Astrocyte of the cerebellum (primary cell): ENCODE results near the gene PRMT9.

ENCODE experiments used
- DNase-seq: peaks from one replicate; pipeline ENCODE4 v3.0.0-alpha.2; 2011; ENCODE audit warnings: low read depth
- H3K4me3 ChIP-seq: 2 replicates; pipeline ENCODE4 v1.5.1; 2011; ENCODE audit warnings: mild to moderate bottlenecking, low read depth, low read length, moderate library complexity
- in situ Hi-C: cut with HindIII; loops from 2 replicates; pipeline ENCODE4 v1.10.0; 2017; ENCODE audit warnings: low sequenced_read_pairs
- TF ChIP-seq, protein P1 (sequence below): IDR thresholded peaks from 2 replicates; pipeline ENCODE4 v1.5.1; 2012; ENCODE audit warnings: low read length, low read depth, moderate library complexity, mild to moderate bottlenecking; ENCODE audit errors: missing control alignments

The PRMT9 gene

DNA sequence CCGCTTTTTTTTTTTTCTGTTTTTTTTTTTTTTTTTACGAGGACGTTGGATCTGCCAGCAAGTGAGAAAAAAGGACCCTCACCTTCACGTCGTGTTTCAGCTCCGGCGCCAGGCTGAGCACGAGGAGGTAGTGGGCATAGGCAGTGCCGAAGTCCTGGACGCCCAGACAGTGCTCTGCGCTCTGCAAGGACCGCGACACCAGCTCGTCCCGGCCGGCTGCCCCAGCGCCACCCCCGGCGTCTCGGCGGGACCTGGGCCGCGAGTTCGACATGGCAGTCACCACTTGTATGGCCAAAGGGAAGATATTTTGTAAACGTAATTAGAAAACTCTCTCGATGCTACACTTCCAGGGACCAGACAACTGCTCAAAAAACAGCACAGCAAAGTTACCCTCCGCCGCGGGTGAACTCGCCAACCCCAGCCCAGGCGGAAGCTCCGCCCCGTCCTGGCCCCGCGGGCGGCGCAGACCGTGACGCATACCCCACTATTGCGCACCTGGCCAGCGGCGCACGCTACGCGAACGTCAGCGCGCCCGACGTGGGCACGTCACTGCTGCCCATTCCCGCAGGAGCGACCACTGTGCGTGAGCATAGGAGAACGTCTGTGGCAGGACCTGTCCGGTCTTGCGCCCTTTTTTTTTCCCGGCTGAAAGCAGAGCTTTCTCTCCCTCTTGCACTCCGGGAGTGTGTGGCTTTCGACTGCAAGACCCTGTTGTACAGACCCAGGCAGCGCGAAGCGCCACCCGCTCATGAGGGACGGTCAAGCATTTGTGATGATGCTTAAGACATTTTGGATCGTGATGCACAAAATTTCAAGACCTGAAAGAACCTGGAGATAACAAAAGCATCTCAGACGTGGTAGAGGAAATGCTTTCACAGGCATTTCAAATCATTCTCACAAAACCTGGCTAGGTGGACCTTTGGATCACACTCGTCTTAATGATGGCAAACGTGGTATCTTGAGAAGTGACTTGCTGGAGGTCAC lies at the start of gene PRMT9:
Gene PRMT9, minus strand, starts transcription at position 447 of the 984 bp plus-strand sequence. Its CDS starts 176 bp downstream, at position 271.
- in situ Hi-C loops: no loop called here
- TF ChIP-seq, protein P1, sequence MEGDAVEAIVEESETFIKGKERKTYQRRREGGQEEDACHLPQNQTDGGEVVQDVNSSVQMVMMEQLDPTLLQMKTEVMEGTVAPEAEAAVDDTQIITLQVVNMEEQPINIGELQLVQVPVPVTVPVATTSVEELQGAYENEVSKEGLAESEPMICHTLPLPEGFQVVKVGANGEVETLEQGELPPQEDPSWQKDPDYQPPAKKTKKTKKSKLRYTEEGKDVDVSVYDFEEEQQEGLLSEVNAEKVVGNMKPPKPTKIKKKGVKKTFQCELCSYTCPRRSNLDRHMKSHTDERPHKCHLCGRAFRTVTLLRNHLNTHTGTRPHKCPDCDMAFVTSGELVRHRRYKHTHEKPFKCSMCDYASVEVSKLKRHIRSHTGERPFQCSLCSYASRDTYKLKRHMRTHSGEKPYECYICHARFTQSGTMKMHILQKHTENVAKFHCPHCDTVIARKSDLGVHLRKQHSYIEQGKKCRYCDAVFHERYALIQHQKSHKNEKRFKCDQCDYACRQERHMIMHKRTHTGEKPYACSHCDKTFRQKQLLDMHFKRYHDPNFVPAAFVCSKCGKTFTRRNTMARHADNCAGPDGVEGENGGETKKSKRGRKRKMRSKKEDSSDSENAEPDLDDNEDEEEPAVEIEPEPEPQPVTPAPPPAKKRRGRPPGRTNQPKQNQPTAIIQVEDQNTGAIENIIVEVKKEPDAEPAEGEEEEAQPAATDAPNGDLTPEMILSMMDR: no peak
- DNase-seq: peak; percentile 67
- H3K4me3 ChIP-seq: peak within 1 kb of the TSS; percentile 95

DNA sequence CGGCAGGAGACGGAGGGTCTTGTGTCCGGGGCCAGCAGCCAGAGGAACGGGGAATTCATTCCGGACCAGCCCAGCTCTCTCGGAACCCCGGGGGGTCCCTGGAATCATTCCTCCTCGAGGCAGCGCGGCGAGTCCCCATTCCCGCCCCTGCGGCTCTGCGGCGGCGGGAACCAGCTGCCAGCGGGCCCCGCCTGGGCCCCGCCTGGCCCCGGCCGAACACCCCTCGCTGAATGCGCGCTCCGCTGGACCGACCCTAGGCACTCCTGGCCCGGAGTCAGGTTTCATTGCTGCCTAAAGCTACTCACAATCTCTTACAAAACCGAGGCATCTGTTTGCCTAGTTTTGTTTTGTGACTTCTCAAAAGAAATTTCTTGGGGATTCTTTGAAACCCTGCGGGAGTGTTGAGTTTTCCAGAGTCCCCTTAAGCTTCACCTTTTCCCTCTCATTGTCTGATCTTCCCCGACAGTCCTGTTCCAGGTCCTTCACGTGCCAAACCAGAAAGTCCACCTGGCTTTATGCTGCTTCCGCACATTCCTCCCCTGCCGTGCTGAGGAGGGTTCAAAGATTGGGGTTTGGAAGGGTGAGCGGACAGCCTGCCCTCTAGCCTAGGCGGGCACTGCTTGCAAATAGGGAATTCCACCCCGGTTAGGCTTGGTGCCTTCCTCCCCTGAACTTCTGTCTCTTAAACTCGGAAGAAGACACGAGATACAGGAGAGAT lies 48.7 kb upstream of the PRMT9 start:
- H3K4me3 ChIP-seq: peak overlapping the region; percentile 81
- TF ChIP-seq, protein P1: no peak
- in situ Hi-C loops: no loop called here
- DNase-seq: no peak

DNA sequence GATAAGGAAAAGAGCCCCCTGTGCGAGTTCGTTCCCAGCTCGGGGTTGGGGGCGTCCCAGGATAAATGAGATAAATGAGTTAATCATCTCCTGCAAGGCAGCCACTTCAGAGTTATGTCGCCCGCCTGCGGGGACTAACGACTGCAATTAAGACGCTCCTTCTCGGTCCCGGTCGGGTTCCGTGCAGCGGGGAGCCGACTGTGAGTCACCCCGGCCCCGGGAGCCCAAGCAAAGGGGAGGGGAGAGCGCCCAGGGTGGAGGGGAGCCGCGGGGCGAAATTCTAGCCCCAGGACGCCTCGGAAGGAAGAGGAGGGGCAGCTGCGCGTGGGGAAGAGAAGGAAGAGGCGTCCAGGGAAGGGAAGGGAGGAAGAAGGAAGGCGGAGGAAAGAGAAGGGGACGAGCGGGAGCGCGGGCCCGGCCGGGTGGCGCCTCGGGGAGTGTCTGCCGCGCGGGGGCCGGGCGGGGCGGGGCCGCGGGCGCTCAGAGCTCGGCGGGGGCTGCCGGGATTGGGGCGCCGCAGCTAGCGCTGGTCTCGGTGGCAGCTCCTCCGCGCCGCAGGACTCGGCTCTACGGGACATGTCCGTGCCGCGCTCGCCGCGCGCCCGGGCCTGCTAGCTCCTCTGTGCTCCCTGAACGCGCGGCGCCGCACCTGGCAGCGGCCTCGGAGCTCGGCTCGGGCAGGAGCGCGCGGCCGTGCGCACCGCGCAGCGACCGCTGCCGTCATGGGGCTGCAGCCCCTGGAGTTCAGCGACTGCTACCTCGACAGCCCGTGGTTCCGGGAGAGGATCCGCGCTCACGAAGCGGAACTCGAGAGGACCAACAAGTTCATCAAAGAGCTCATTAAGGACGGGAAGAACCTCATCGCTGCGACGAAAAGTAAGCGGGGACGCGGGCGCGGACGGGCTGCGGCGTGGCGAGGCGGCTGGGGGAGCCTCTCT lies 47.9 kb upstream of the PRMT9 start, which contains the start of gene ARHGAP10:
Gene ARHGAP10, plus strand, starts transcription at position 509 of the 938 bp plus-strand sequence. Its CDS starts 214 bp downstream, at position 723.
- no peak for DNase-seq
- TF ChIP-seq, protein P1: no peak
- in situ Hi-C loops: no loop called here
- peak within 1 kb of the TSS; percentile 81 for H3K4me3 ChIP-seq

DNA sequence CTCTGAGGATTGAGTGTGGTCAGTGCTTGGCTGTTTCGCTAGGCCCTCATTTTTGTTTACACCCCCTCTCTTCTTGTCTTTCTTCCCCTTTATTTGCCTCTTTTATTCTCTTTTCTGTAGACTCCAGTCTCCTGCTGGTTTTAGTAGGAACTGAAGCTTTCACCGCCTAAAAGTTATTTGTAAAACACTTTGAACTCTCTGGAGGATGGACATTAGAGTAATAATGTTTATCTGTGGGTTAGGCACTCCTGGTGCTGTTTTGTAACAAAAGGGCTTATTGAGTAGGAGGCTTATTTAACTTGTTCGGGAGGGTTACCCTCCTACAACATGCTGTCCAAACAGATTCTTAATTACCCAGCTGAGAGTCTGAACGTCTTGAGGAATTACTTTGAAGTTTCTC lies 46.4 kb upstream of the PRMT9 start:
- H3K4me3 ChIP-seq: no peak overlapping the region
- in situ Hi-C loops: no loop called here
- DNase-seq: no peak
- TF ChIP-seq, protein P1: peak; percentile 22

DNA sequence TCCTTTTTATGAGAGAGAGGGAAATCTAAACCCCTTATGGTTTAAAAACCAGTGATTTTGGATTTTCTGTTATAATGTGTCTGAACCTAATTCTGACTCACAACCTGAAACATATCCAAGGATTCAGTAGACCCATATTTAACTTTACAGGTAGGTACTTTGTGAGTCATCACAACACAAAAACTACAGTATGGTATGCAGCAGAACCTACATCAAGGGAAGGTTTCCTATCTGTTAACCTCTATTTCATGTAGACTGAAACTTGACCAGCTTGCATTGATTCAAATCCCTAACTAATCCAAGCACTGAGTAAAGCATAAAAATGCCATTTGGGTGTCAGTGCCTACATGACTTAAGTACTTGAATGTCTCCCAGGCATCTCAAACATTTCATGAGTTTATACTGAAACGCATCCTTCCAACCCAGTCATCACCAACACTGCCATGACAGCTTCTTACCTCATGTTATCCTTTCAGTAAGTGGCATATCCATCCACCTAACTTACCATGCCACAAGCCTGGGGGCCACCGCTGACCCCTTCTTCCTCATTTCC lies 43.6 kb upstream of the PRMT9 start:
- no peak for DNase-seq
- in situ Hi-C loops: no loop called here
- H3K4me3 ChIP-seq: no peak overlapping the region
- TF ChIP-seq, protein P1: no peak
